Gastrocnemius medialis (tissue), 4 donors: ENCODE results near the gene SPPL3. TPM values are rescaled to one million over a fixed set of nuclear protein-coding genes. Genes with fewer than 3 reads are reported as not detected.

Experiments
- ATAC-seq, 2 donors: fragments of 150-250 bp; one replicate each; pipeline ENCODE4 v1.9.1; 2016
- DNase-seq, 2 donors: peaks; one replicate each; pipeline ENCODE4 v3.0.0-alpha.2; 2019
- H3K27ac ChIP-seq, 4 donors: fragments of 200-600 bp; sonication (generic); 1 replicate in 1 of 4; 2 replicates in 3 of 4; pipeline ENCODE4 v1.5.1; 2016 to 2018; ENCODE audit warnings: mild to moderate bottlenecking in 2 of 4, moderate library complexity in 1 of 4
- H3K27me3 ChIP-seq, 3 donors: fragments of 200-600 bp; sonication (generic) in 2 of 3; 1 replicate in 1 of 3; 2 replicates in 2 of 3; pipeline versions ENCODE4 v1.5.1 to v1.6.0; 2016 to 2019; ENCODE audit warnings: mild to moderate bottlenecking in 1 of 3, moderate library complexity in 1 of 3
- H3K36me3 ChIP-seq, 2 donors: fragments of 200-600 bp; sonication (generic) in 1 of 2; one replicate each; pipeline ENCODE4 v1.5.1; 2017 to 2018
- H3K4me1 ChIP-seq, 2 donors: fragments of 200-600 bp; sonication (generic) in 1 of 2; one replicate each; pipeline ENCODE4 v1.5.1; 2016 to 2017; ENCODE audit warnings: mild to moderate bottlenecking in 2 of 2
- H3K4me3 ChIP-seq, 4 donors: fragments of 200-600 bp; sonication (generic) in 3 of 4; 1 replicate in 1 of 4; 2 replicates in 3 of 4; pipeline ENCODE4 v1.5.1; 2016 to 2019; ENCODE audit warnings: mild to moderate bottlenecking in 2 of 4
- H3K9me3 ChIP-seq, 3 donors: fragments of 200-600 bp; sonication (generic) in 2 of 3; 1 replicate in 1 of 3; 2 replicates in 2 of 3; pipeline ENCODE4 v1.5.1; 2016 to 2019
- POLR2A ChIP-seq, 2 donors: fragments of 450-650 bp; IDR thresholded peaks; one replicate each; pipeline ENCODE4 v1.6.1; 2017; ENCODE audit warnings: antibody characterized with exemption in 2 of 2, mild to moderate bottlenecking in 2 of 2, moderate library complexity in 2 of 2
- in situ Hi-C, 4 donors: fragments of 200-750 bp; cut with MboI; loops; one replicate each; pipeline versions ENCODE4 v1.15.0 to v1.8.0; 2017; ENCODE audit warnings: low sequenced_read_pairs in 4 of 4
- intact Hi-C: fragments of 100-400 bp; cut with DNase I; formaldehyde crosslinking; loops from one replicate; pipeline ENCODE4 v1.15.1; 2023; ENCODE audit warnings: low total_unique reads
- total RNA-seq, 4 donors: library from RNA; depleted of rRNA; stranded (reverse); fragments of >200 nt; gene quantifications; one replicate each; pipeline versions ENCODE4 v1.1.0 to v1.2.3, GENCODE V29; 2016
- TF ChIP-seq, protein P1 (sequence below), 5 experiments: fragments of 450-650 bp in 3 of 5; fragments of 200-600 bp in 2 of 5; sonication (generic) in 2 of 5; IDR thresholded peaks in 4 of 5; conservative IDR thresholded peaks in 1 of 5; 1 replicate in 4 of 5; 2 replicates in 1 of 5; pipeline ENCODE4 v1.5.1; 2016 to 2019; ENCODE audit warnings: antibody characterized with exemption in 5 of 5, mild to moderate bottlenecking in 3 of 5, moderate library complexity in 3 of 5

Gene SPPL3
- total RNA-seq, 4 donors from 2014 or later: 10.1 to 21.3 (median 10.6) TPM

DNA sequence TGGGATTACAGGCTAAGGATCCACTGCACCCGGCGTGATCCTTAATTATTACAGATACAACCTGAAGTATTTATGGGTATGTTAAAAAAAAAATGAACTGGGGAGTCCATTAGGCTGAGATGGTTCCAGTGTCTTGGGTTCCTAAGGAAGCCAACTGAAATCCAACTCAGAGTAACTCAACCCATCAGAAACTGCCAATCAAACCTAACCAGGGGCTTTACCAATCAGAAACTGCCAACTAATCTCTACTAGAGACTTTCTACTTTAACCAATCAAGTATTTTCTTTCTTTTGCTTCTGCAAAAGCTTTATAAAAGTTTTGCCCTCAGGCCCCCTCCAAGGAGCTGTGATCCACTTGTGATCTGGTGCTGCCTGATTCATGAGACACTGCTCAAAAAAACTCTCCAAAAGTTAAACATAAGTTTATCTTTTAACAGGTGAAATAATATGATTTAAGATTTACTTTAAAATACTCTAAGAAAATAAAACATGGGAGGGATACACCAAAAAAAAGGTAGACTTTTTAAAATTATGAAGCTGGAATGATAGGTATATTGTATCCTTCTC is 90.5 kb downstream of the SPPL3 start:
- in situ Hi-C loops: no loop called here
- Histone ChIP-seq H3K27ac (no peak overlapping the region), H3K4me3 (no peak overlapping the region), H3K27me3 (no peaks in the 10 kb centered on the region), H3K9me3 (no peaks in the 10 kb centered on the region), H3K4me1 (peaks cover 15 to 19% of the 10 kb centered on the region in 2 donors), H3K36me3 (no peaks in the 10 kb centered on the region)
- ATAC-seq (no peak), DNase-seq (no peak)
- TF ChIP-seq, protein P1, sequence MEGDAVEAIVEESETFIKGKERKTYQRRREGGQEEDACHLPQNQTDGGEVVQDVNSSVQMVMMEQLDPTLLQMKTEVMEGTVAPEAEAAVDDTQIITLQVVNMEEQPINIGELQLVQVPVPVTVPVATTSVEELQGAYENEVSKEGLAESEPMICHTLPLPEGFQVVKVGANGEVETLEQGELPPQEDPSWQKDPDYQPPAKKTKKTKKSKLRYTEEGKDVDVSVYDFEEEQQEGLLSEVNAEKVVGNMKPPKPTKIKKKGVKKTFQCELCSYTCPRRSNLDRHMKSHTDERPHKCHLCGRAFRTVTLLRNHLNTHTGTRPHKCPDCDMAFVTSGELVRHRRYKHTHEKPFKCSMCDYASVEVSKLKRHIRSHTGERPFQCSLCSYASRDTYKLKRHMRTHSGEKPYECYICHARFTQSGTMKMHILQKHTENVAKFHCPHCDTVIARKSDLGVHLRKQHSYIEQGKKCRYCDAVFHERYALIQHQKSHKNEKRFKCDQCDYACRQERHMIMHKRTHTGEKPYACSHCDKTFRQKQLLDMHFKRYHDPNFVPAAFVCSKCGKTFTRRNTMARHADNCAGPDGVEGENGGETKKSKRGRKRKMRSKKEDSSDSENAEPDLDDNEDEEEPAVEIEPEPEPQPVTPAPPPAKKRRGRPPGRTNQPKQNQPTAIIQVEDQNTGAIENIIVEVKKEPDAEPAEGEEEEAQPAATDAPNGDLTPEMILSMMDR (IDR thresholded peaks at IDR 0.05 in 4 of 5, conservative IDR thresholded peaks at IDR 0.05 in 1 of 5): no peak
- no peak for TF ChIP-seq POLR2A (IDR thresholded peaks at IDR 0.05)
- intact Hi-C loops: no loop called here

DNA sequence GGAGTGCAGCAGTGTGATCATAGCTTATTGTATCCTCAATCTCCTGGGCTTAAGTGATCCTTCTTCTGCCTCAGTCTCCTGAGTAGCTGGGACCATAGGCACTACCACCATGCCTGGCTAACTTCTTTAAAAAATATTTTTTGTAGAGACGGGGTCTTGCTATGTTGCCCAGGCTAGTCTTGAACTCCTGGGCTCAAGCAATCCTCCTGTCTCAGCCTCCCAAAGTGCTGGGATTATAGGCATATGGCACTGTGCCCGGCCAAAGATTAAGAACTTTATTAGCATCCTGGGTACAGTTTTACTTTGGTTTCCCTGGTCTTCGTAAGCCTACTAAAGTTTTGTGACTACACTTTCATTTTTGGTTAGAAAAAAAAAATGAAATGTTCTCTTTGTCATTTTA is 94.1 kb downstream of the SPPL3 start:
- H3K27ac ChIP-seq: no peak overlapping the region
- no peaks in the 10 kb centered on the region for H3K36me3 ChIP-seq
- no peak overlapping the region for H3K4me3 ChIP-seq
- peaks cover 5 to 12% of the 10 kb centered on the region in 2 donors for H3K4me1 ChIP-seq
- no peaks in the 10 kb centered on the region for H3K9me3 ChIP-seq
- no peak for DNase-seq
- H3K27me3 ChIP-seq: no peaks in the 10 kb centered on the region
- in situ Hi-C loops: no loop called here
- no peak for TF ChIP-seq POLR2A (IDR thresholded peaks at IDR 0.05)
- TF ChIP-seq, protein P1 (IDR thresholded peaks at IDR 0.05 in 4 of 5, conservative IDR thresholded peaks at IDR 0.05 in 1 of 5): no peak
- intact Hi-C loops: no loop called here
- no peak for ATAC-seq

DNA sequence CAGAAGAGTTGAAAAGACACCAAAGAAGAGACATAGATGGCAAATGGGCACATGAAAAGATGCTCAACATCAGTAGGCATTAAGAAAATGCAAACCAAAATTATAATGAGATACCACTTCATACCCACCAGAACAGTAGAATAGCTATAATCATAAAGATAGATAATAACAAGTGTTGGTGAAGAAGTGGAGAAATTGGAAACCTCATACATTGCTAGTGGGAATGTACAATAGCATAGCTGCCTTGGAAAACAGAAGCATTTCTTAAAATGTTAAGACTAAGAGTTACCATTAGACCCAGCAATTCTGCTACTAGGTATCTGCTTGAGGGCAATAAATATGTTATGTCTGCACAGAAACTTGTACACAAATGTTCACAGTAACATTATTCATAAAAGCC is 99.7 kb downstream of the SPPL3 start:
- in situ Hi-C loops (no loop called here), intact Hi-C loops (no loop called here)
- no peak for ATAC-seq
- DNase-seq: no peak
- H3K9me3 ChIP-seq: no peaks in the 10 kb centered on the region
- no peak for TF ChIP-seq POLR2A (IDR thresholded peaks at IDR 0.05)
- TF ChIP-seq, protein P1 (IDR thresholded peaks at IDR 0.05 in 4 of 5, conservative IDR thresholded peaks at IDR 0.05 in 1 of 5): no peak
- no peaks in the 10 kb centered on the region for H3K36me3 ChIP-seq
- no peak overlapping the region for H3K4me3 ChIP-seq
- no peak overlapping the region for H3K27ac ChIP-seq
- no peaks in the 10 kb centered on the region for H3K27me3 ChIP-seq
- H3K4me1 ChIP-seq: peaks cover 9 to 14% of the 10 kb centered on the region in 2 donors

DNA sequence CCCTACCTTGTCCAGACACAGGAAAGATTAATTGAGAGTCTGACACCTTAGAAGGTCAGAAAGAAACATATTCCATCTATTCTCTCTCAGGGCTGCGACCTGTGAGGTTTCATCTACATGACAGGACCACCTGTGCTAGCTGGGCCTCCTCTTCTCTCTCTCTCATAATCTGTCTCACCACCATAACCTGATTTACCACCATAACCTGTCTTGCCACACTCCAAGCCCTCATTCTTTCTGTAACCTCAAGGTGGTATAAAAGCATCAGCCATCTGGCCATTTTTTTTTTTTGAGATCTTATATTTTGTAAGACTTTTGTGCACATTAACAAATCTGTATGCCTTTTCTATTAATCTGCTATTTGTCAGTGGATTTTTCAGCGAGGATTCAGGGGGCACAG is 103.0 kb downstream of the SPPL3 start:
- Histone ChIP-seq H3K9me3 (no peaks in the 10 kb centered on the region), H3K4me1 (peaks cover 9 to 14% of the 10 kb centered on the region in 2 donors), H3K36me3 (no peaks in the 10 kb centered on the region), H3K4me3 (no peak overlapping the region), H3K27ac (no peak overlapping the region), H3K27me3 (no peaks in the 10 kb centered on the region)
- DNase-seq (no peak), ATAC-seq (no peak)
- TF ChIP-seq, protein P1 (IDR thresholded peaks at IDR 0.05 in 4 of 5, conservative IDR thresholded peaks at IDR 0.05 in 1 of 5): no peak
- no peak for TF ChIP-seq POLR2A (IDR thresholded peaks at IDR 0.05)
- in situ Hi-C loops: no loop called here
- intact Hi-C loops: no loop called here

DNA sequence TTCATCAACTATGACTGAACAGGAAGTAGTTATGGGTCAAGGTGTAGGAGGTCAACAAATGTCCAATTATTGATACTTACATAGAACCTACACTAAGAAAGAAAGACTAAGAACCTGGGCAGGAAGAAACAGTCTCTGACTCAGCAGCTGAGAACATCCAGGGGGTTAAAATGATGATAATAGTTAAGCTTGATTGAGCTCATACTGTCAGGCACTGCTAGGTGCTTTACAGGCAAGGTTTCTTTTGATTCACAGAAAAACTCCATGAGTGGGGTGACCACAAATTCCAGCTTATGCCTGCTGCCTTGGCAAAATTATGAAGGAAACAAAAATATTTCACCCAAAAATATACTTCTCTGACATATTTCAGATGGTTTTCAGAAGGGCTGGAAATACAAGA is 103.5 kb downstream of the SPPL3 start:
- H3K4me1 ChIP-seq: peaks cover 9 to 14% of the 10 kb centered on the region in 2 donors
- H3K36me3 ChIP-seq: no peaks in the 10 kb centered on the region
- H3K27me3 ChIP-seq: no peaks in the 10 kb centered on the region
- no peak overlapping the region for H3K27ac ChIP-seq
- no peak overlapping the region for H3K4me3 ChIP-seq
- intact Hi-C loops (no loop called here), in situ Hi-C loops (no loop called here)
- DNase-seq (no peak), ATAC-seq (no peak)
- TF ChIP-seq, protein P1 (IDR thresholded peaks at IDR 0.05 in 4 of 5, conservative IDR thresholded peaks at IDR 0.05 in 1 of 5): no peak
- no peaks in the 10 kb centered on the region for H3K9me3 ChIP-seq
